DOHH2 (cell line): ENCODE data around the gene HMMR.

Experiments used
- H3F3A ChIP-seq: fragments of 200-600 bp; sonication (generic), shearing (Covaris generic); 2 replicates; pipeline ENCODE4 v1.6.0; 2016; ENCODE audit warnings: antibody characterized with exemption, mild to moderate bottlenecking; ENCODE audit not compliant: control insufficient read depth, insufficient read depth
- H3K27ac ChIP-seq: fragments of 200-600 bp; sonication (generic); 2 replicates; pipeline ENCODE4 v1.5.1; 2014; ENCODE audit warnings: low read depth, mild to moderate bottlenecking, low read length, moderate library complexity
- H3K27me3 ChIP-seq: fragments of 200-600 bp; sonication (generic); 2 replicates; pipeline ENCODE4 v1.6.1; 2014; ENCODE audit warnings: mild to moderate bottlenecking, low read length, mixed read lengths; ENCODE audit not compliant: control insufficient read depth
- H3K36me3 ChIP-seq: fragments of 200-600 bp; sonication (generic); 2 replicates; pipeline ENCODE4 v1.6.1; 2014; ENCODE audit warnings: mild to moderate bottlenecking, low read length, moderate library complexity, mixed read lengths; ENCODE audit not compliant: control insufficient read depth
- H3K4me1 ChIP-seq: fragments of 200-600 bp; sonication (generic); 2 replicates; pipeline ENCODE4 v1.6.1; 2014; ENCODE audit warnings: mild to moderate bottlenecking, low read length, mixed read lengths; ENCODE audit not compliant: control insufficient read depth
- H3K4me2 ChIP-seq: fragments of 200-600 bp; sonication (generic); 2 replicates; pipeline ENCODE4 v1.6.0; 2014; ENCODE audit warnings: mild to moderate bottlenecking, low read length, moderate library complexity
- H3K4me3 ChIP-seq: fragments of 200-600 bp; sonication (generic); 2 replicates; pipeline ENCODE4 v1.5.1; 2014; ENCODE audit warnings: mild to moderate bottlenecking, low read length, mixed read lengths
- H3K79me2 ChIP-seq: fragments of 200-600 bp; sonication (generic); 2 replicates; pipeline ENCODE4 v1.6.1; 2014; ENCODE audit warnings: mild to moderate bottlenecking, low read length, mixed read lengths; ENCODE audit not compliant: control insufficient read depth
- H3K9me2 ChIP-seq: fragments of 200-600 bp; sonication (generic); replicated peaks from 2 replicates; pipeline ENCODE4 v1.6.1; 2014; ENCODE audit warnings: mild to moderate bottlenecking, low read length, mixed read lengths; ENCODE audit not compliant: control insufficient read depth
- H3K9me3 ChIP-seq: fragments of 200-600 bp; sonication (generic); 2 replicates; pipeline ENCODE4 v1.6.1; 2014; ENCODE audit warnings: antibody characterized with exemption, low read length, mixed read lengths; ENCODE audit not compliant: control insufficient read depth, insufficient read depth
- H4K20me1 ChIP-seq: fragments of 200-600 bp; sonication (generic); 2 replicates; pipeline ENCODE4 v1.6.0; 2014; ENCODE audit warnings: low read depth, mild to moderate bottlenecking, antibody characterized with exemption, low read length, moderate library complexity; ENCODE audit not compliant: control insufficient read depth, insufficient read depth
- CTCF ChIP-seq: fragments of 200-600 bp; sonication (generic); IDR thresholded peaks from one replicate; pipeline ENCODE4 v1.5.1; 2014; ENCODE audit warnings: antibody characterized with exemption, mild to moderate bottlenecking, low read depth, low read length; ENCODE audit not compliant: poor library complexity, severe bottlenecking
- EZH2phosphoT487 ChIP-seq: fragments of 200-600 bp; sonication (generic); IDR thresholded peaks from 2 replicates; pipeline ENCODE4 v1.6.1; 2017; ENCODE audit warnings: borderline replicate concordance, mild to moderate bottlenecking, antibody characterized with exemption, low read length, moderate library complexity, mixed read lengths

Gene HMMR

GRCh38 chr5:163532171-163533084 lies 72.0 kb downstream of the HMMR start:
- Histone ChIP-seq H3K9me3 (no peaks in the 10 kb centered on the region), H4K20me1 (no peaks in the 10 kb centered on the region), H3K4me1 (peaks cover 16% of the 10 kb centered on the region), H3K4me3 (no peak overlapping the region), H3K4me2 (no peak overlapping the region), H3K27ac (no peak overlapping the region), H3K36me3 (no peaks in the 10 kb centered on the region), H3K27me3 (no peaks in the 10 kb centered on the region), H3F3A (peaks cover 5% of the 10 kb centered on the region; the same call in 1 of the 2 replicates), H3K79me2 (no peaks in the 10 kb centered on the region), H3K9me2 (no peaks in the 10 kb centered on the region)
- TF ChIP-seq CTCF (no peak), EZH2phosphoT487 (no peak)

GRCh38 chr5:163533223-163533622 lies 72.8 kb downstream of the HMMR start:
- H3K79me2 ChIP-seq, result no peaks in the 10 kb centered on the region
- TF ChIP-seq EZH2phosphoT487, result no peak
- no peak for TF ChIP-seq CTCF
- H3K27ac ChIP-seq, result no peak overlapping the region

GRCh38 chr5:163534492-163535094 lies 74.2 kb downstream of the HMMR start:
- H3K27me3 ChIP-seq, result no peaks in the 10 kb centered on the region
- H3K4me3 ChIP-seq, result peak overlapping the region; percentile 22; the same call in 1 of the 2 replicates
- H3K27ac ChIP-seq, result peak overlapping the region; percentile 23
- peak overlapping the region; percentile 52 for H3K4me2 ChIP-seq
- no peaks in the 10 kb centered on the region for H4K20me1 ChIP-seq
- H3K79me2 ChIP-seq, result no peaks in the 10 kb centered on the region
- no peaks in the 10 kb centered on the region for H3K9me3 ChIP-seq
- no peaks in the 10 kb centered on the region for H3K36me3 ChIP-seq
- H3K4me1 ChIP-seq, result peaks cover 16% of the 10 kb centered on the region
- no peaks in the 10 kb centered on the region for H3K9me2 ChIP-seq
- TF ChIP-seq CTCF, result no peak
- TF ChIP-seq EZH2phosphoT487, result no peak
- H3F3A ChIP-seq, result peaks cover 5% of the 10 kb centered on the region; the same call in 1 of the 2 replicates

More at GRCh38 chr5:163533223-163533622, 72.8 kb downstream of the HMMR start:
- no peaks in the 10 kb centered on the region for H3K9me3 ChIP-seq
- H4K20me1 ChIP-seq, result no peaks in the 10 kb centered on the region
- H3K9me2 ChIP-seq, result no peaks in the 10 kb centered on the region
- H3K4me3 ChIP-seq, result no peak overlapping the region
- no peak overlapping the region for H3K4me2 ChIP-seq
- H3K36me3 ChIP-seq, result no peaks in the 10 kb centered on the region
- peaks cover 5% of the 10 kb centered on the region; the same call in 1 of the 2 replicates for H3F3A ChIP-seq
- H3K27me3 ChIP-seq, result no peaks in the 10 kb centered on the region
- H3K4me1 ChIP-seq, result peaks cover 16% of the 10 kb centered on the region
